Loucy (cell line): ENCODE results near the gene TLCD5.

Experiments
- H2AFZ ChIP-seq: fragments of 200-600 bp; sonication (generic); 2 replicates; pipeline ENCODE4 v1.6.0; 2016; ENCODE audit warnings: antibody characterized with exemption, mild to moderate bottlenecking, low read length, moderate library complexity
- H3F3A ChIP-seq: fragments of 200-600 bp; 2 replicates; pipeline ENCODE4 v1.6.0; 2016; ENCODE audit warnings: antibody characterized with exemption, low read depth, mild to moderate bottlenecking
- H3K27me3 ChIP-seq: fragments of 200-600 bp; sonication (generic); 2 replicates; pipeline ENCODE4 v1.6.1; 2014; ENCODE audit warnings: low read length, mild to moderate bottlenecking; ENCODE audit not compliant: insufficient read depth, poor library complexity, severe bottlenecking
- H3K36me3 ChIP-seq: fragments of 200-600 bp; sonication (generic); 2 replicates; pipeline ENCODE4 v1.6.1; 2016; ENCODE audit warnings: low read length; ENCODE audit not compliant: insufficient read depth
- H3K4me1 ChIP-seq: fragments of 200-600 bp; sonication (generic); 2 replicates; pipeline ENCODE4 v1.5.1; 2014; ENCODE audit warnings: low read length, mild to moderate bottlenecking; ENCODE audit not compliant: insufficient read depth, poor library complexity, severe bottlenecking
- H3K4me2 ChIP-seq: fragments of 200-600 bp; sonication (generic); 2 replicates; pipeline ENCODE4 v1.6.0; 2014; ENCODE audit warnings: antibody characterized with exemption, low read length, low read depth, mild to moderate bottlenecking; ENCODE audit not compliant: poor library complexity, severe bottlenecking
- H3K4me3 ChIP-seq: fragments of 200-600 bp; sonication (generic); 2 replicates; pipeline ENCODE4 v1.5.1; 2014; ENCODE audit warnings: low read length, mild to moderate bottlenecking, mixed read lengths; ENCODE audit not compliant: poor library complexity, severe bottlenecking
- H3K79me2 ChIP-seq: fragments of 200-600 bp; sonication (generic); 2 replicates; pipeline ENCODE4 v1.6.1; 2014; ENCODE audit warnings: low read length; ENCODE audit not compliant: insufficient read depth
- H3K9ac ChIP-seq: fragments of 200-600 bp; sonication (generic); 2 replicates; pipeline ENCODE4 v1.6.0; 2014; ENCODE audit warnings: mild to moderate bottlenecking, low read depth, low read length, moderate library complexity; ENCODE audit not compliant: poor library complexity, severe bottlenecking
- H3K9me2 ChIP-seq: fragments of 200-600 bp; sonication (generic); replicated peaks from 2 replicates; pipeline ENCODE4 v1.6.1; 2016; ENCODE audit warnings: low read depth, low read length, mixed read lengths
- H3K9me3 ChIP-seq: fragments of 200-600 bp; sonication (generic); 2 replicates; pipeline ENCODE4 v1.6.1; 2014; ENCODE audit warnings: mild to moderate bottlenecking, antibody characterized with exemption, low read length, low read depth; ENCODE audit not compliant: insufficient read depth
- H4K20me1 ChIP-seq: fragments of 200-600 bp; sonication (generic); 2 replicates; pipeline ENCODE4 v1.6.0; 2014; ENCODE audit warnings: antibody characterized with exemption, low read length, mild to moderate bottlenecking; ENCODE audit not compliant: insufficient read depth, poor library complexity, severe bottlenecking
- EZH2phosphoT487 ChIP-seq: fragments of 200-600 bp; IDR thresholded peaks from 2 replicates; pipeline ENCODE4 v1.6.1; 2018; ENCODE audit warnings: antibody characterized with exemption, mild to moderate bottlenecking, moderate library complexity, borderline replicate concordance
- TF ChIP-seq, protein P1 (sequence below): fragments of 200-600 bp; sonication (generic); conservative IDR thresholded peaks from 2 replicates; pipeline ENCODE4 v1.5.1; 2014; ENCODE audit warnings: mild to moderate bottlenecking, antibody characterized with exemption, low read length

Gene TLCD5

GRCh38 chr11:120329556-120329955 is 4.5 kb downstream of the TLCD5 start:
- Histone ChIP-seq H3K4me2 (no peak overlapping the region), H3K4me3 (no peak overlapping the region), H4K20me1 (no peaks in the 10 kb centered on the region), H3K79me2 (no peaks in the 10 kb centered on the region), H3K9me2 (no peaks in the 10 kb centered on the region), H3F3A (no peaks in the 10 kb centered on the region), H3K4me1 (peaks cover 9% of the 10 kb centered on the region), H2AFZ (no peak overlapping the region), H3K36me3 (no peaks in the 10 kb centered on the region), H3K9me3 (no peaks in the 10 kb centered on the region), H3K27me3 (peaks cover 18% of the 10 kb centered on the region), H3K9ac (no peak overlapping the region)
- TF ChIP-seq EZH2phosphoT487 = no peak
- TF ChIP-seq, protein P1, sequence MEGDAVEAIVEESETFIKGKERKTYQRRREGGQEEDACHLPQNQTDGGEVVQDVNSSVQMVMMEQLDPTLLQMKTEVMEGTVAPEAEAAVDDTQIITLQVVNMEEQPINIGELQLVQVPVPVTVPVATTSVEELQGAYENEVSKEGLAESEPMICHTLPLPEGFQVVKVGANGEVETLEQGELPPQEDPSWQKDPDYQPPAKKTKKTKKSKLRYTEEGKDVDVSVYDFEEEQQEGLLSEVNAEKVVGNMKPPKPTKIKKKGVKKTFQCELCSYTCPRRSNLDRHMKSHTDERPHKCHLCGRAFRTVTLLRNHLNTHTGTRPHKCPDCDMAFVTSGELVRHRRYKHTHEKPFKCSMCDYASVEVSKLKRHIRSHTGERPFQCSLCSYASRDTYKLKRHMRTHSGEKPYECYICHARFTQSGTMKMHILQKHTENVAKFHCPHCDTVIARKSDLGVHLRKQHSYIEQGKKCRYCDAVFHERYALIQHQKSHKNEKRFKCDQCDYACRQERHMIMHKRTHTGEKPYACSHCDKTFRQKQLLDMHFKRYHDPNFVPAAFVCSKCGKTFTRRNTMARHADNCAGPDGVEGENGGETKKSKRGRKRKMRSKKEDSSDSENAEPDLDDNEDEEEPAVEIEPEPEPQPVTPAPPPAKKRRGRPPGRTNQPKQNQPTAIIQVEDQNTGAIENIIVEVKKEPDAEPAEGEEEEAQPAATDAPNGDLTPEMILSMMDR = no peak

GRCh38 chr11:120330045-120330444 is 4.9 kb downstream of the TLCD5 start:
- no peaks in the 10 kb centered on the region for H4K20me1 ChIP-seq
- H3F3A ChIP-seq = no peaks in the 10 kb centered on the region
- no peaks in the 10 kb centered on the region for H3K9me2 ChIP-seq
- TF ChIP-seq EZH2phosphoT487 = no peak
- TF ChIP-seq, protein P1 = no peak
- H3K9me3 ChIP-seq = no peaks in the 10 kb centered on the region
- H2AFZ ChIP-seq = no peak overlapping the region
- H3K27me3 ChIP-seq = peaks cover 18% of the 10 kb centered on the region
- no peak overlapping the region for H3K4me2 ChIP-seq
- H3K4me1 ChIP-seq = peaks cover 9% of the 10 kb centered on the region
- no peak overlapping the region for H3K9ac ChIP-seq
- no peak overlapping the region for H3K4me3 ChIP-seq
- no peaks in the 10 kb centered on the region for H3K79me2 ChIP-seq
- H3K36me3 ChIP-seq = no peaks in the 10 kb centered on the region

DNA sequence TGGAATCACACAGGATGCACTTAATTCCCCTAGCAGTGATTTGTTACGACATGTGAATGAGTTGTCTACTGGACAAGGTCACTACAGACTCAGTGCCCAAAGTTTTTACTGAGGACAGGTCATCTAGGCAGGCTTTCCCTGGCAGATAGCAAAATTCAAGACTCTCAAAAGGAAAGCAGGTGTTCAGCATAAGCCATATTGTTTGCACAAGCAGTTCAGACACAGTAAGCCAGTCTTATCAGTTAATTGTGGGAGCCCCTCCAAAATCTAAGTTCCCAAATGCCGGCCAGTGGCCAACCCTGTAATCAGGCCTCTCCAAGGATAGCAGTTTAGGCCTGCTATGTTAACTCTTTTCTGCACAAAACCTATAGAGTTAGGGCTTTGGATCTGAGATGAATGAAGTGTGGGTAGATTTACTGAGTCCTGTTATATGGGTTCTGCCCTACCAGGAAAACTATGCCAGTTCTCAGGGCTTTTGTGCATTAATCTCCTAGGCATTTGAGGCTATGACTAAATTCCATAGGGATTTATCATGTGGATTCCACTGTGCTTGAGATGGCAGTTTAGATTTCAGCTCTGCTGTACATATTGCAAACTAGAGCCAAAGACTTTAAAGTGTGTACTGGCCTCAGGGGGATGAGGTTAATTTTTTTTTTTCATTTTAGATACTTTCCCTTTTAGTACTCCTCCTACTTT is 6.3 kb downstream of the TLCD5 start:
- Histone ChIP-seq H3K79me2 (no peaks in the 10 kb centered on the region), H4K20me1 (no peaks in the 10 kb centered on the region), H3K4me2 (no peak overlapping the region), H3K27me3 (peaks cover 18% of the 10 kb centered on the region), H3F3A (no peaks in the 10 kb centered on the region), H2AFZ (no peak overlapping the region), H3K4me3 (no peak overlapping the region), H3K9ac (no peak overlapping the region), H3K4me1 (peaks cover 9% of the 10 kb centered on the region), H3K9me2 (no peaks in the 10 kb centered on the region), H3K36me3 (no peaks in the 10 kb centered on the region), H3K9me3 (no peaks in the 10 kb centered on the region)
- TF ChIP-seq, protein P1 = no peak
- no peak for TF ChIP-seq EZH2phosphoT487
